ENCODE results near the gene FKRP. TPM values are rescaled to one million over a fixed set of nuclear protein-coding genes. Genes with fewer than 3 reads are reported as not detected.
"Not testable (repeated sequence)": the region's sequence is repeated elsewhere in the genome, so short reads cannot be mapped to it uniquely, and the experiment has no call there.

FKRP gene
- total RNA-seq, 1 donor from 2014 or later: 14.2 TPM

GRCh38 chr19:46789371-46789770 is 43.5 kb downstream of the FKRP start:
- Histone ChIP-seq H3K4me1 (peaks cover 30% of the 10 kb centered on the region), H3K27ac (no peak overlapping the region), H3K4me3 (no peak overlapping the region), H3K27me3 (no peaks in the 10 kb centered on the region), H3K9me3 (no peaks in the 10 kb centered on the region), H3K36me3 (no peaks in the 10 kb centered on the region)
- no peak for ATAC-seq
- intact Hi-C loops (cut with DNase I): no loop called here
- TF ChIP-seq CTCF (IDR thresholded peaks at IDR 0.05): no peak
- DNase-seq: no peak

- H3K9me3 ChIP-seq: no peaks in the 10 kb centered on the region
- H3K27ac ChIP-seq: no peak overlapping the region
- intact Hi-C loops (cut with DNase I): no loop called here
- DNase-seq (no peak), ATAC-seq (no peak)
- H3K27me3 ChIP-seq: no peaks in the 10 kb centered on the region
- H3K4me3 ChIP-seq: no peak overlapping the region
- TF ChIP-seq CTCF (IDR thresholded peaks at IDR 0.05): no peak
- no peaks in the 10 kb centered on the region for H3K36me3 ChIP-seq
- H3K4me1 ChIP-seq: peaks cover 14% of the 10 kb centered on the region
These were observed 46.1 kb downstream of the FKRP start for GRCh38 chr19:46791944-46792343.

- no peaks in the 10 kb centered on the region for H3K9me3 ChIP-seq
- ATAC-seq (no peak), DNase-seq (no peak)
- intact Hi-C loops (cut with DNase I): no loop called here
- no peak for TF ChIP-seq CTCF (IDR thresholded peaks at IDR 0.05)
- no peak overlapping the region for H3K4me3 ChIP-seq
- H3K27me3 ChIP-seq: no peaks in the 10 kb centered on the region
- no peak overlapping the region for H3K27ac ChIP-seq
- no peaks in the 10 kb centered on the region for H3K36me3 ChIP-seq
- peaks cover 6% of the 10 kb centered on the region for H3K4me1 ChIP-seq
These were observed 52.0 kb downstream of the FKRP start for GRCh38 chr19:46797881-46798280.

GRCh38 chr19:46798713-46799112 is 52.9 kb downstream of the FKRP start:
- TF ChIP-seq CTCF (IDR thresholded peaks at IDR 0.05): no peak
- H3K4me1 ChIP-seq: no peaks in the 10 kb centered on the region
- no peaks in the 10 kb centered on the region for H3K36me3 ChIP-seq
- DNase-seq (no peak), ATAC-seq (no peak)
- H3K27me3 ChIP-seq: no peaks in the 10 kb centered on the region
- no peaks in the 10 kb centered on the region for H3K9me3 ChIP-seq
- H3K4me3 ChIP-seq: no peak overlapping the region
- H3K27ac ChIP-seq: no peak overlapping the region
- intact Hi-C loops (cut with DNase I): no loop called here

GRCh38 chr19:46802152-46802551 is 56.3 kb downstream of the FKRP start:
- intact Hi-C loops (cut with DNase I): no loop called here
- Histone ChIP-seq H3K27ac (no peak overlapping the region), H3K4me1 (no peaks in the 10 kb centered on the region), H3K9me3 (no peaks in the 10 kb centered on the region), H3K4me3 (no peak overlapping the region), H3K27me3 (no peaks in the 10 kb centered on the region), H3K36me3 (no peaks in the 10 kb centered on the region)
- no peak for ATAC-seq
- no peak for TF ChIP-seq CTCF (IDR thresholded peaks at IDR 0.05)
- DNase-seq: no peak

GRCh38 chr19:46803555-46803954 is 57.7 kb downstream of the FKRP start:
- Histone ChIP-seq H3K27me3 (no peaks in the 10 kb centered on the region), H3K36me3 (no peaks in the 10 kb centered on the region), H3K9me3 (no peaks in the 10 kb centered on the region), H3K27ac (no peak overlapping the region), H3K4me1 (no peaks in the 10 kb centered on the region), H3K4me3 (no peak overlapping the region)
- intact Hi-C loops (cut with DNase I): no loop called here
- no peak for ATAC-seq
- no peak for DNase-seq
- TF ChIP-seq CTCF (IDR thresholded peaks at IDR 0.05): no peak

GRCh38 chr19:46804432-46804831 is 58.6 kb downstream of the FKRP start:
- H3K4me1 ChIP-seq; H3K27ac ChIP-seq; H3K36me3 ChIP-seq; H3K4me3 ChIP-seq; H3K27me3 ChIP-seq; DNase-seq; ATAC-seq; intact Hi-C loops (cut with DNase I); H3K9me3 ChIP-seq: not testable (repeated sequence)

All from upper lobe of right lung (tissue), 1 donor.